GM19455 (cell line): ENCODE results near the gene FAM53A.
"Not testable (repeated sequence)": the region's sequence is repeated elsewhere in the genome, so short reads cannot be mapped to it uniquely, and the experiment has no call there.

Experiments used
- ATAC-seq: cut with Tn5 transposase; IDR thresholded peaks from one replicate; pipeline ENCODE4 v1.9.1; 2021; ENCODE audit not compliant: unreplicated experiment

Gene FAM53A

DNA sequence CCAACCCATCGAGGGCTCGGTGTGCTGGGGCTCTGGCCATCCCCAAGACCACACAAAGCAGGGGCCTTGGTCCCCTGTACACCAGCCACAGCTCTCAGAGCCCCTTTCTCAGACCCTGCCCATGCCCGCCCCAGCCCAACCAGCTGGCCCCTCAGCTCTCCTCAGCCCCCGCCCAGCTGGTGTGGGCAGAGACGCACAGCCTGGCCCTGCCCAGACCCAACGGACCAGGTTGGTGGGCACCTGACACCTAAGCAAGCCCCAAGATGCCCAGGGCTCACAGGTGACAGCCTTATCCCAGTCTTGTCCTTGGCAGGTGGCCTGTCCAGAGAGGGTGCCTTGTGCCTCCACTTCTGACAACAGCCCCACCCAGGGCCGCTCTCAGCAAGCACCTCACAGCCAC lies 42.4 kb downstream of the FAM53A start:
- ATAC-seq, result no peak

DNA sequence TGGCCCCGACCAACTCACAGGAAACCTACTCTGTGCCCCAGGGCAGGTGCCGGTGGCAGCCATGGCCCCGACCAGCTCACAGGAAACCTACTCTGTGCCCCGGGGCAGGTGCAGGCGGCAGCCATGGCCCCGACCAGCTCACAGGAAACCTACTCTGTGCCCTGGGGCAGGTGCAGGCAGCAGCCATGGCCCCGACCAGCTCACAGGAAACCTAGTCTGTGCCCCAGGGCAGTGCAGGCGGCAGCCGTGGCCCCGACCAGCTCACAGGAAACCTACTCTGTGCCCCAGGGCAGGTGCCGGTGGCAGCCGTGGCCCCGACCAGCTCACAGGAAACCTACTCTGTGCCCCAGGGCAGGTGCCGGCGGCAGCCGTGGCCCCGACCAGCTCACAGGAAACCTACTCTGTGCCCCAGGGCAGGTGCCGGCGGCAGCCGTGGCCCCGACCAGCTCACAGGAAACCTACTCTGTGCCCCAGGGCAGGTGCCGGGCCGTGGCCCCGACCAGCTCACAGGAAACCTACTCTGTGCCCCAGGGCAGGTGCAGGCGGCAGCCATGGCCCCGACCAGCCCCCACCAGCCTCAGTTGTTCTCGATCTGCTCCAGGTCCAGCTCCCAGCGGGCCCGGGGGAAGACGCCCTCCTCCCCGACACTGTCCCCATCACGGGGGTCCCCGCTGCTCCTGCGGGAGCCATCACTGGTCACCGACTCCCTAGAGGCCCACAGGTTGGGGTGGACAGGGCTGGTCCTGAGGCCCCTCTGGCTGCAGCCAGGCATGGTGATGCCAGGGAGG lies 43.2 kb downstream of the FAM53A start:
- ATAC-seq, result not testable (repeated sequence)

DNA sequence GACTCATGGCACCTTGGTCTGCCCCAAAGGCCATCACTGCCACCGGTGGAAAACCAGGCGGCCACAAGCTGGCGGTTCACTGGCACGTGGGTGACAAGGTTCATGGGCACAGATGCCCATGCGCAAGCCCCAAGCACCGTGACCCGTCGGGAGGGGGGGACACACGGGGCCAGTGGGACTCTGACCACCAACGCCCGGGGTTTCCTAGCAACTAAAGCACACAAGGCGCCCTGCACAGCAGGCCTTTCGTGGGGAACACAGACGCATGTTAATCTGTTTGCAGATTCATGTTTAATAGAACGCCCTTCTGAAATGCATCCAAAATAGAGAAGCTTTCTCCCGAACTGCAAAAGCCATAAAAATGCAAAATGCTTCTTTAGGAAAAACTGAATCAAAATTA lies 43.9 kb downstream of the FAM53A start:
- no peak for ATAC-seq

DNA sequence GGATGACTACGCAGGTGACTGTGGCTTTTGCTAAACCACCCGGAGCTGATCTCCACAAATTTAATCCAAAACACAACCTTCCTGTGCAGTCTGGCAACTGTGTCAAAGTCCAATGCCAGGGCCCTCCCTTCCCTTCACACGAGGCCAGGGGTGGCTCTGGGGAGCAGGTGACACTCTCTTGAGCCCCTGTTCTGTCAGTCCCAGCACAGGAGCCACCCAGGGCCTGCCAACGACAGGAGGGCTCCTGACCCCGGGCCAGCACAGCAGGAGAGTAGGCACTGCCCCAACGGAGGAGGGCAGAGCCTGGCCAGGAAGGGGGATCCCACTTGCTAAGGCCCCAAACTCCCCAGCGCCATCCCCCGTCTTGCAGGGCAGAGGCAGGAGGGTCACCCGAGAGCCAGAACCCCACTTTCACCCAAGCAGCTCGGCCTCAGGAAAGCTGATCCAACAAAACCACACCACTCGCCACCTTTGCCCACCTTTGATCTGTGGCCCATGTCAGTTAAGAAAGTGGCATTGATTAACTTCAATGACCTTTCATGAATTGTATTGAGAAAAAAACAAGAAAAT lies 44.7 kb downstream of the FAM53A start:
- no peak for ATAC-seq

DNA sequence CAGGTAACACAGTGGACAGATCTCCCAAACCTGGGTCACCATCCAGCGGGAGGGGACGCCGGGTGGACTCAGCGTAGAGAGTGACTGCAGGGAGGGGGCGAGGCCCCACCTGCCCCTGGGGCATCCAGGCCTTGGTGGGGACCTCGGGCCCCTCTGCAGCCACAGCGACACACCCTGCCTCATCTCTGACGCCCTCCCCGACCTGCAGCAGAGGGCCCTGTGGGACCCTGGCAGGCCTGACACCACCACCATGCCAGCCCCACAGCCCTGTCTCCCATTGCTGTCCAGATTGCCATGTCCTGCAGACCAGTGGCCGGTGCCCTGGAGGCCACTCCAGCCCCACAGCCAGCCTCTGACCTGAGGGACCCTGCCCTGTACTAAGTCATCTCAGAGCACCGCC lies 45.2 kb downstream of the FAM53A start:
- ATAC-seq, result no peak

DNA sequence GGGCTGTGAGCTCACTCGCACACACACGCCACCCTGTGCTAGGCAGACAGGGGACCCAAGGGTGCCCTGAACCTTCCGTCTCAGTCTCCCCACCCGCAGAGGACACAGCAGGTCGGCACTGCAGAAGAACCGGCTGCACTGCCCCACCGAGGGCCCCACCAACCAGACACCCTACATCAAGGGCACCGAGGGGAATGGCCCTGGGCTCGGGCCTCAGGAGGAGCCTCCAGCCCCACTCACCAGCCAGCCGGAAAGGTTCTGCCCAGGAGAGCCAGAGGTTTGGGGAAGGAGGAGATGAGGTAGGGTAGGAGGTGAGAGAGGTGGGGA lies 45.9 kb downstream of the FAM53A start:
- ATAC-seq, result no peak

DNA sequence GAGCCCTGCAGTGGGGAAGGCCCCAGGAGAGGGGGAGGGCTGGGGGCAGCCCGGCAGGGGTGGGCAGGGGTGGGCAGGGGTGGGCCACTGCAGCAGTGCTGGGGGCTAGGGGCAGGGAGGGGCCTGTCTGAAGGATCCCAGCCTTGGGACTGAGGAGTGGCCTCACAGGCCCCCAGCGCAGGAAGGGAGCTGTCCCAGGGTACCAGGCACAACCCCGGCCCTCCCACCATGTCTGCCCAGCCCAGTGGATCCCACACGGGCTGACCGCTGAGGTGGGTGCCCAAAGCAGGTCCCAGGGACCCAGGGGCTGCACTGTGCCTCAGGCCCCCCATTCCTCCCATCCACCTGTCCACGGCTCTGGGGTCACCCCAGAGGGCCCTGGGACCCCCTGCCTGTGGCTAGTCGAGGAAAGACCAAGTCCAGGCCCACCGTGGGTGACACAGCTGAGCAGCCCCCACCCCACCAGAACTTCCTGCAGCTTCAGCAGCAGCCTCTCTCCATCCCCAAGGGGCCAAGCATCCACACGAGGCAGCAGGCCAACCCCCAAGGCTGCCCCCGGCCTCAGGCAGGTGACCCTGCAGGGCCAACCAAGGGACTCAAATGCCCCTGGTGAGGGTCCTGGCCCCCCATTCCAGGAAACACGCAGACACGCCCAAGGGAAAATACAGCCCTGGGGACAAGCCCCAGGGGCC lies 46.4 kb downstream of the FAM53A start:
- no peak for ATAC-seq

DNA sequence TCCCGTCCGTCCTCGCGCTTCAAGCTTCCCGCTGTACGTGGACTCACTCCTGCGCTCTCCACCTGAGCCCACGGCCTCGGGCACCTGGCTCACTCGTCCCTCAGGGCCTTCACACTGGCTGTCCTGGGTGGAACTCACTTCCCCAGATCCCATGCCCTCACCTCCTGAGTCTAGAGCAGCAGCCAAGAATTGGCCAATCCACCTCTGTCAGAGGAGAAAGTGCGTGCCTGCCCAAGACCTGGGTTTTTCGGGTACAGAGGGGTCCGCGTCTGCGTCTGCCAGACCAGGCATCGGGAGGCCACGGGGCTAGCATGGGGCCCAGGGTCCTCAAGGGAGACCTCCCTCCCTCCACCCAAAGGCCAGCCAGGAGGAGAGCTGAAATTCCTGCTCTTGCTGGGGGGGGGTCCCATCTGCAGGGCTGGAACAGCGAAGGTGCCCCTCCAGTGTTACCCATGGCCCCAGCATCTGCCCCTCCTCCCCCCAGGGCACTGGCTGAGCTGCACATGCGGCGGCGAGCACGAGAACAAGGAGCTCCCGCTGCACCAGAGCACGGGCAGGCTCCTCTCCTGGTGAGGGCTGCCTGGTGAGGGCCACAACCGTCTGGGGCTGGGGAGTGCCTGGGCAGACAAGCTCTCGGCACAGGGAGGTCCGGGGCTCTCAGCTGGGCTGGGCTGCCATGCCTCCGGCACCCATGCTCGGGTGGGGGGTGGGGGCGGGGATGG lies 47.5 kb downstream of the FAM53A start:
- ATAC-seq, result no peak

DNA sequence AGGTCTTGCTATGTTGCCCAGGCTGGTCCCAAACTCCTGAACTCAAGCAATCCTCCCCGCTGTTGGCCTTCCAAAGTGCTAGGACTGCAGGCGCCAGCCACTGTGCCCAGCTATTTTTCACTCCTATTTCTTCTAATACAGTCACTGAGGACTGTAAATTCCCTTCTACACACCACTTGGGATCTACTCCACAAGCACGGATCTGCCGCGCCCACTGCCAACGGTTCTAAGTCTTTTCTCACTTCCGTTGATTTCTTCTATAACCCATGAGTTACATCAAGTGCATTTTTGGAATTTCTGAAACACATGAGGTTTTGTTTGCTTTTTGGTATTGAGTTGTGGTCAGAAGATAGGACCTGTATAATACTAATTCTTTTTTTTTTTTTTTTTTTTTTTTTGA lies 48.6 kb downstream of the FAM53A start:
- no peak for ATAC-seq

DNA sequence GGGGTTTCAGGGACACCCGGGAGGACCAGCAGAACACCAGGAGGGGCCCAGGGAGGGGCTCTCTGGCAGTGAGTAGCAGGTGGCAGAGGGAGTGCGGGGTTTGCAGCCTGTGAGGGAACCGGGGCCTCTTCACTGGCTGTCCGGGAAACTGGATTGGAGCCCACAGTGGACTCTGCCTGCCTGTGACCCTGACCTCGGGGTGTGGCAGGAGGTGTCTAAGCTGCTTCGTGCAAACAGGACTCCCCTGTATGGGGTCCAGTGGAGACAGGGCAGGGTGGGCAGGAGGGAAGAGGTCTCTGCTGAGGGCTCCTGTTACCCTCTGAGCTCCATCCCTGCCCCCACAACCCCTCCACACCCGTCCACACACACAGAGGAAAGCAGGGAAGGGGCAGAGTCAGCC lies 50.1 kb downstream of the FAM53A start:
- no peak for ATAC-seq

DNA sequence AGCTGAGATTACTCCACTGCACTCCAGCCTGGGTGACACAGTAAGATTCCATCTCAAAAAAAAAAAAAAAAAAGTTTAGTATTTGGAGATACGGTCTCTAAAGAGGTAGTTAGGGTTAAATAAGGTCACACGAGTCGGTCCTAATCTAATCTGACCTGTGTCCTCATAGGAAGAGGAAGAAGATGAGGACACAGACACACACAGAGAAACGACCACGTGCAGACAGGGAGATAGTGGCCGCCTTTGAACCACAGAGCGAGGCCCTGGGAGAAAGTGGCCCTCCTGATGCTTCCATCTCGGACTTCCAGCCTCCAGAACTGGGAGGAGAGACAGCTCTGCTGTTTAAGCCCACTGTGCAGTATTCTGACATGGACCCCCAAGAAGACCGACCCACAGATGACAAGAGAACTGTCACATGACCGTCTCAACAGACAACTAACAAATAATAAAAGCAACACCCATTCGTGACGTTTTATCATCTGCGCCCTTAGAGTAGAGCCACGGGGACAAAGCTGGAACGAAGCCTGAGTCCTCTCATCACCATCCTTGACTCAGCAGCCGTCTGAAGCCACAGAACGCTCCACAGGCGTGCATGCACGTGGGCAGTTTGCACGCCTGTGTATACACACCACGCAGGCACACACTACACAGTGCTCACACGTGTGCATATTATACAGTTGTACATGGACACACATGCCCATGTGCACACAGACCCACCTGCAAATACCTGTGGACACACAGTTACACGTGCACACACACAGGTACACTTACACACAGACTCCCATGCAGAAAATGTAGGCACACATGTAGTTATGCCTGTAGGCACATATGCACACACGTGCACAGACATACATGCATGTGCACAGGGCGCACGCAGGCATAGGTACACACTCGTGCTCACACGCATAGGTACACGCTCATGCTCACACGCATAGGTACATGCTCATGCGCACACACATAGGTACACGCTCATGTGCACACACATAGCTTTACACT lies 51.7 kb downstream of the FAM53A start:
- no peak for ATAC-seq

DNA sequence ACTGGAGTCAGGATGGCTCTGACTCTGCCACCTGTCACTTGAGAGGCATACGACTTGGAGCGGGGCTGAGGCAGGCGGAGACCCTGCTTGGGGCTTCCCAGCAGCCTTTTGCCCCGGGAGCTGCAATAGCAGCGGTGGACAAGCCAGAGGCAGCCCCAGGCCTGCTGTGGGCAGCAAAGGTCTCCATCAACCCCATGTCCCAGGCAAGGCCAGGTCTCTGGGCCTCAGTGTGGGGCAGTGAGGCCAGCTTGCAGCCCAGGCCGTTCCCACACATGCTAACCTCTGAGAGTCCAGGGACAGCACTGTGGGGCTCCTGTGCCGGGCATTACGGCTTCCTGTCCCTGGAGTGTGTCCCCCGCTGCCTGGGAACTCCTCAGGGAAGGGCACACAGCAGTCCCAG lies 53.0 kb downstream of the FAM53A start:
- ATAC-seq, result no peak

DNA sequence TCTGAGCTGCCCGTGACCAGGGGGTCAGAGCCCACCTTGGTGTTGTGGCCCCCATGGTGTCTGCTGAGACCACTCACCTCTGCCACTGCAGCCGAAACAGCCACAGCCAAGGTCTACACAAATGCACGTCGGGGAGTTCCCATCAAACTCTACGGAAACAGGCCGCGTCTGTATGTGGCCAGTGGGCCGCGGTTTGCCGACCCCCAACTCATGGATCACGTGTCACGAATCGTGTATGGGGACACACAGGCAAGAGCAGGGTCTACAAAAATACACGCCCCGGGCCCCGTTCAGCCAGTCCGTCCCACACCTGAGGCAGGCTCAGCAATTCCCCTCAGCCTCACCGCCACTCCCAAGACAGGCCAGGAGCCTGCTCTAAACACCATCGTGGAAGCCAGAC lies 53.8 kb downstream of the FAM53A start:
- ATAC-seq, result no peak

DNA sequence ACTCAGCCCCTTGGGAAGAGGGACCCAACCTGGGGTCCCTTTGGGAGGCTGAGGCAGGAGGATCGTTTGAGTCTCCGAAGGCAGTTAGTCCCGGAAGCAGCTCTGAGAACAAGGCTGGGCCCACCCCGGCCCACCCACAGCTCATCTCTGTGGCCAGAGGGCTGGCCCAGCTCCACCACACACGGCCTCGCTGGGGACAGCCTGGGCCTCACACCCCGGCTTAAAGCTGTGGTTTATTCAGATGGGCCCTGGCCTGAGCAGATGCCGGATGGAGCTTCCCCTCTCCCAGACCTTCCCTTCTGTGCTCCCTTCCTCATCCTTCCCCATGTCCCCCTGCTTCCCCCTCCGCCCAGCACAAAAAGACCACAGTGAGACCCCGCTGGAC lies 54.4 kb downstream of the FAM53A start:
- no peak for ATAC-seq

DNA sequence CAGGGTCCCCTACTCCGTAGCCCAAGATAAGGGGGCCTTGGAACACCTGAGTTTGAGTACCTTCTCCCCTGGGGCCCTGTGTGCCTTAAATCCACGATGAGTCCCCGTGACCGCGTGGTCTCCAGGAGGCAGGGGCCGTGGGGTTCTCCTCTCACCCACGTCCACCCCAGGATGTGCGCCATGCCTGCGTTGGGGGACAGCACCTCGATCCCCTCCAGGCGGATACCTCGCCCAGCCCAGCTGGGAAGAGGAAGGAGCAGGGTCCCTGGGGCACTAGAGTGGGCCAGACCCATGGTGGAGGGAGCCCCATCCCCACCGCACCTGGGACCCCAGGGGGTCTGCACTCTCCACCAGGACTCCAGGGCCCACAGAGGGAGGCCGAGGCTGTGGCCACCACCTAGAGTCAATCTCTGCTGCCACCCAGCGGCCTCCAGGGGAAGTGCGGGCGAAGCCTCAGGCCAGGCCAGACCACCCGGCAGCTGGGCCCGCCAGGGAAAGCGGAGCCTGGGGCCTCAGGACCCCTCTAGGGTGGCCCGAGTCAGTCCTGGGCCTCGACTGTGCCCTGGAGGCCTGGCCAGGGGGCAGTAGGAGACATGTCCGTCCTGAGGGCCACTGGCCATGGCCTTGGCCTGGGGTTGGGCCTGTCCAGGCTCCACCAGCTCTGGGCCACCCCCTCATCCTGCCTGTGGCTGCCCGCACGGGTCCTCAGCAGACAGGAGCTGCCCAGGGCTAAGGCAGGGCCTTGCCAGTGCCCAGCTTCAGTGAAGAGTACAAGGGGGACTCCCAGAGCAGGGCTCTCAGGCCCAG lies 55.0 kb downstream of the FAM53A start:
- no peak for ATAC-seq

DNA sequence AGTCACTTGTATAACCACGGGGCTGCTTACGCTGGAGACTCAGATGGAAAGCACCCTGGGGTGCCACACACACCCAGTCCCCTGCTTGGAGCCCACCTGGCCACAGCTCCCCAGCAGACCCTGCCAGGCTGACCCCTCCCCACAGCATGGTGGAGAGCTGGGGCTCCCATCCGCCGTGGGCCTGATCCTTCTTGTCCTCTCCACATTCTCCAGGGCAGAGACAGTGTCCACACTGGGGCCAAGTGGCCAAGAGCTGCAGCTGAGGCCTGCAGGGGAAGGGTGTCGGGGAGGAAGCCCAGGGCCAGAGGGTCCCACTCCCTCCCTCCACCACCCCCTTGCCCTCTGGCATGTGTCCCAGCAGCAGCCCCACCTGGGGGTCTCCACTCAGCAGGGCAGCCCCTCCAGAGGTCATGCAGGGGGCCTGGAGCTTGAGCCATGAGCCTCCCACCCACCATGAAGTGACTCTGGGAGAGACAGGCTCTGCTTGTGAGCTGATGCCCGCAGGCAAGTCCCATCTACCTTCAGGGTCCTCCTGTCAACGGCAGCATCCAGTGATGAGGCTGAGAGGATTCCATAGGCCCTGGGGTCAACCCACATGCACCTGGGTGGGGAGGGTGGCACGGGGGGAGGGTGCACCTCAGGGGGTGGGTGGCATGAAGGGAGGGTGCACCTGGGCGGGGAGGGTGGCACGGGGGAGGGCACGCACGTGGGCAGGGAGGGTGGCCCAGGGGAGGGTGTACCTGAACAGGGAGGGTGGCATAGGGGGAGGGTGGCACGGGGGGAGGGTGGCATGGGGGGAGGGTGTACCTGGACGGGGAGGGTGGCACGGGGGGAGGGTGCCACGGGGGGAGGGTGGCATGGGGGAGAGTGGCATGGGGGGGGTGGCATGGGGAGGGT lies 56.4 kb downstream of the FAM53A start:
- ATAC-seq, result no peak

DNA sequence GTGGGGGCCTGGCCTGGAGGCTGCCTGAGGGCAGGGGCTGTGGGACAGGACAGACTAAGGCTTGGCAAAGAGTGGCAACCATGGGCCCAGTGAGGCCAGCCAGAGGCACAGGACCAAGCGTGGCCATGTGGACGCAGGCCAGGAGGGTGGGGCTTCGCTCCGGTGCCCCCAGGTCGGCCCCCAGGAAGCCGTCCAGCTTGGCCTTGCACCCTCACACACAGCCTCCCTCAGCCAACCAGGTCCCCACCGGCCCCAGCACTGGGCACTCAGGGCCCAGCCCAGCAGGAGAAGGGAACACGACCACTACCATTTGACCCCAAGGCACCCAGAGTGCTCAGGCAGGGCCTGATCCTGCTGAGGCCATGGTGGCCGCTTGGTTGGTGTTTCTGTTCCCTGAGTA lies 57.2 kb downstream of the FAM53A start:
- no peak for ATAC-seq

DNA sequence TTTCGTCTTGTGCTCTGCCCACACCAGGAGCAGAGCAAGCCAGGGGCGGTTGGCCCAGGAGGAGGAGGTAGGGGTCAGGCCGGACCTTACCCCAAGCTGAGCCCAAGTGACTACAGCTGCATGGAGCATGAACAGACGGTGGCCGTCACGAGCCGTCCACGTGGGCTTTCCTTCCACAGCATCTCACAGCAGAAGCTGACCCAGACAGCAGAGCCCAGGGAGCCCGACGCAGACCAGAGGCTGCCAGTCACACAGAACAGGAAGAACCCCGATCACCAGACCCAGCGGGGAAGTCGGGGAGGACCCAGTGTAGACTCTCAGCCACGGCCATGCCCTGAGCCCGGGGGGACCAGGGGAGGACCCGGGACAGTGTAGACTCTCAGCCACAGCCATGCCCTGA lies 58.0 kb downstream of the FAM53A start:
- ATAC-seq, result no peak

DNA sequence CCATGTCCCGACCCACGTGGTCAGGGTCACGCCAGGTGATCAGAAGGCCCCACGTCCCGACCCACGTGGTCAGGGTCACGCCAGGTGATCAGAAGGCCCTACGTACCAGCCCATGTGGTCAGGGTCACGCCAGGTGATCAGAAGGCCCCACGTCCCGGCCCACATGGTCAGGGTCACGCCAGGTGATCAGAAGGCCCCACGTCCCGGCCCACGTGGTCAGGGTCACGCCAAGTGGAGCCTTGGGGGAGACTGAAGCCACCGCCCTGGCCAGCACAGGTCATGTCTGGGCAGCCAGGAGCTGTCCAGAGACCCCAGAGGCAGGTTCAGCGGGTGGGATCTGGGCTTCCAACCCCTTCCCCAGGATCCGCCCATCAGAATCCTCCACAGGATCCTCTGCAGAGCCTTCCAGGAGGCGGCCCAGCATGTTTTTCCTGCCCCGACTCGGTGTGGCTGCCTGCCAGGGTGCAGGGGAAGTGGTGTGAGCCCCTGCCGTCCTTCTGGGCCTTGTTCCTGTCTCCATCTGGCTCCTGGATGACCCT lies 58.4 kb downstream of the FAM53A start:
- ATAC-seq, result no peak
